Smooth muscle cell (in vitro differentiated cells): ENCODE results near the gene LDLRAD4. TPM values are rescaled to one million over a fixed set of nuclear protein-coding genes. Genes with fewer than 3 reads are reported as not detected.

Experiments used
- DNase-seq: peaks from one replicate; lab custom pipeline; 2025; ENCODE audit not compliant: unreplicated experiment; lab: John Stamatoyannopoulos, UW
- H2AFZ ChIP-seq: fragments of 200-600 bp; sonication (generic); 2 replicates; pipeline ENCODE4 v1.6.0; 2016; ENCODE audit warnings: antibody characterized with exemption, low read depth, mild to moderate bottlenecking
- H3F3A ChIP-seq: fragments of 200-600 bp; sonication (generic); 2 replicates; pipeline ENCODE4 v1.6.0; 2017; ENCODE audit warnings: antibody characterized with exemption, low read depth
- H3K27ac ChIP-seq: fragments of 200-600 bp; sonication (generic); 2 replicates; pipeline ENCODE4 v1.5.1; 2016; ENCODE audit warnings: low read depth, mild to moderate bottlenecking
- H3K27me3 ChIP-seq: fragments of 200-600 bp; sonication (generic); 2 replicates; pipeline ENCODE4 v1.6.1; 2016; ENCODE audit warnings: low read depth, mild to moderate bottlenecking
- H3K36me3 ChIP-seq: fragments of 200-600 bp; sonication (generic); 2 replicates; pipeline ENCODE4 v1.5.1; 2016; ENCODE audit warnings: low read depth
- H3K4me1 ChIP-seq: fragments of 200-600 bp; sonication (generic); 2 replicates; pipeline ENCODE4 v1.5.1; 2016; ENCODE audit warnings: low read depth
- H3K4me2 ChIP-seq: fragments of 200-600 bp; sonication (generic); 2 replicates; pipeline ENCODE4 v1.6.0; 2016; ENCODE audit warnings: mild to moderate bottlenecking
- H3K4me3 ChIP-seq: fragments of 200-600 bp; sonication (generic); 2 replicates; pipeline ENCODE4 v1.5.1; 2016; ENCODE audit warnings: mild to moderate bottlenecking
- H3K79me2 ChIP-seq: fragments of 200-600 bp; sonication (generic); 2 replicates; pipeline ENCODE4 v1.6.0; 2016; ENCODE audit warnings: low read depth, mild to moderate bottlenecking
- H3K9ac ChIP-seq: fragments of 200-600 bp; sonication (generic); 2 replicates; pipeline ENCODE4 v1.6.0; 2016; ENCODE audit warnings: low read depth
- H3K9me3 ChIP-seq: fragments of 200-600 bp; sonication (generic); replicated peaks from 2 replicates; pipeline ENCODE4 v1.5.1; 2016; ENCODE audit warnings: low read depth
- H4K20me1 ChIP-seq: fragments of 200-600 bp; sonication (generic); 2 replicates; pipeline ENCODE4 v1.6.0; 2016; ENCODE audit warnings: low read depth
- CTCF ChIP-seq: fragments of 200-600 bp; sonication (generic); IDR thresholded peaks from 2 replicates; pipeline ENCODE4 v1.5.1; 2017; ENCODE audit warnings: borderline replicate concordance, mild to moderate bottlenecking, antibody characterized with exemption; ENCODE audit not compliant: insufficient read depth, poor library complexity, severe bottlenecking
- WGBS: methylation state at CpG from one replicate; pipeline ENCODE4 v1.1.7; 2016; ENCODE audit warnings: low lambda C conversion rate; 5-methylcytosine and 5-hydroxymethylcytosine counted together
- polyA plus RNA-seq: library from polyadenylated mRNA; unstranded; fragments of >200 nt; fragmentation: Nextera tagmentation; extraction: Ambion mirVana; gene quantifications from 2 replicates; pipeline ENCODE4 v1.2.1, GENCODE V29; 2016
- total RNA-seq: library from RNA; depleted of rRNA; stranded (reverse); fragments of >200 nt; gene quantifications from 2 replicates; pipeline ENCODE4 v1.2.3, GENCODE V29; 2014

The LDLRAD4 gene
- total and polyA plus RNA-seq, 2 experiments from 2014 or later = 36.2 to 48.3 TPM

GRCh38 chr18:13547347-13547746, 328.8 kb downstream of the LDLRAD4 start:
- H3K27ac ChIP-seq = no peak overlapping the region
- WGBS = 98% methylated on average over 10 of the region's 10 CpGs
- H3K36me3 ChIP-seq = no peaks in the 10 kb centered on the region
- no peak overlapping the region for H3K4me2 ChIP-seq
- no peak for DNase-seq
- no peaks in the 10 kb centered on the region for H3K9me3 ChIP-seq
- H3K79me2 ChIP-seq = peaks cover 5% of the 10 kb centered on the region
- H4K20me1 ChIP-seq = no peaks in the 10 kb centered on the region
- H3K4me3 ChIP-seq = no peak overlapping the region
- no peaks in the 10 kb centered on the region for H3K4me1 ChIP-seq
- no peaks in the 10 kb centered on the region for H3F3A ChIP-seq
- H3K27me3 ChIP-seq = no peaks in the 10 kb centered on the region
- no peak overlapping the region for H2AFZ ChIP-seq
- H3K9ac ChIP-seq = no peak overlapping the region
- TF ChIP-seq CTCF = no peak

- no peak overlapping the region for H3K9ac ChIP-seq
- TF ChIP-seq CTCF = no peak
- no peaks in the 10 kb centered on the region for H4K20me1 ChIP-seq
- H3K4me2 ChIP-seq = peak overlapping the region; percentile 31
- H3K27ac ChIP-seq = peak overlapping the region; percentile 45
- no peaks in the 10 kb centered on the region for H3K9me3 ChIP-seq
- no peak for DNase-seq
- H3K79me2 ChIP-seq = peaks cover 5% of the 10 kb centered on the region
- no peaks in the 10 kb centered on the region for H3K36me3 ChIP-seq
- WGBS = 100% methylated on average over 5 of the region's 5 CpGs
- H2AFZ ChIP-seq = no peak overlapping the region
- H3F3A ChIP-seq = no peaks in the 10 kb centered on the region
- no peaks in the 10 kb centered on the region for H3K4me1 ChIP-seq
- no peaks in the 10 kb centered on the region for H3K27me3 ChIP-seq
- no peak overlapping the region for H3K4me3 ChIP-seq
Observed at GRCh38 chr18:13548106-13548819, 329.7 kb downstream of the LDLRAD4 start.

DNA sequence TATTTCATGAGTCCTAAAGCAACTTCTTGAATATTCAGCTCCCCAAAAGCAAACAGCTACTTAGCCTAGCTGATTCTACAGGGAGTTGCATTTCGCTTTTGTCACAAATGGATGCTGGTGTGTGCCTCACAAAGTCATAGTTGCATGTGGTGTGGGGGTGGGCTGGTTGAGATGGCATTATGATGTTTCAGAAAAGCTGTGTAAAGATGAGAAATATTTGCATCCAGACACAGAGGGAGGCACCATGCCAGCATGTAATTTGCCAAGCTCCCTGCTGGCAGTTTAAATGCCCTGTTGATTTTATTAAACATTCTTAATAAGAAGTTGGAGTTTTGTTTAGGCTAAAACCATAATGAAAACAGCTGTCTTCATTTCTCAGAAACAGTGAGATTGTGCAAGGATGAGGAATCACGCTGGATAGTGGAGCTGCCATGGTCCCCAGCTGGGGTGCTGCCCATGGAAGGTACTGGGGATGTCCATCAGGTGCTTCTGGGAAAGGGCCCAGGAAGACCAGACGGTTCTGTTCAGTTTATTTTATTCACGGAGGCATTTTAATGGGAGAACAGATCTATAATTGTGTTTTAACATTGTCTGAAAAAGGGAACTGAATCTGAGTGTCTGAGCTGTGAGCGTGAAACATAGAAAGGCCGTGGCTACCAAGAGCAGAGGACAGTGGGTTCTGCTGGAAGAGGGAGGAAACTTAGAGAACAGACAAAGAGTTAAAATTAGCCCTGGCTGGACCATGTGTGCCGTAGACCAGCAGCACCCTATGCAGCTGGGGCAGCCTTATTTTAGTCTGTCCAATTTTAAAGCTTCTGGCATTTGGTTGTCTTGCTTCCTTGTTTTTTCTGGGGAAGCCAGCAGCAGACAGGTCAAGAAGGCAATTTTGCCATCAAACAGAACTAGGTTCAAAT, 330.7 kb downstream of the LDLRAD4 start:
- no peaks in the 10 kb centered on the region for H3K36me3 ChIP-seq
- no peak for DNase-seq
- H3K79me2 ChIP-seq = peaks cover 9% of the 10 kb centered on the region
- no peaks in the 10 kb centered on the region for H3K9me3 ChIP-seq
- no peak overlapping the region for H3K9ac ChIP-seq
- TF ChIP-seq CTCF = no peak
- no peaks in the 10 kb centered on the region for H3K4me1 ChIP-seq
- 76% methylated on average over 7 of the region's 7 CpGs for WGBS
- peak overlapping the region; percentile 31 for H3K4me2 ChIP-seq
- H3K27ac ChIP-seq = peak overlapping the region; percentile 45
- no peaks in the 10 kb centered on the region for H3K27me3 ChIP-seq
- no peaks in the 10 kb centered on the region for H3F3A ChIP-seq
- H3K4me3 ChIP-seq = no peak overlapping the region
- no peaks in the 10 kb centered on the region for H4K20me1 ChIP-seq
- H2AFZ ChIP-seq = no peak overlapping the region
